Measurements from ENCODE around the gene ACSF3.

ACSF3 gene

GRCh38 chr16:89052191-89052889 is 41.3 kb upstream of the ACSF3 start:
- Mint-ChIP-seq H3K36me3 (ENCODE audit: low read depth) (no peaks in the 10 kb centered on the region), H3K9me3 (no peaks in the 10 kb centered on the region), H3K27ac (peak overlapping the region; percentile 60), H3K27me3 (no peaks in the 10 kb centered on the region), H3K4me3 (peak overlapping the region; percentile 75), H3K4me1 (ENCODE audit: low read depth) (no peaks in the 10 kb centered on the region)

- no peaks in the 10 kb centered on the region for H3K36me3 Mint-ChIP-seq (ENCODE audit: low read depth)
- H3K4me1 Mint-ChIP-seq (ENCODE audit: low read depth): no peaks in the 10 kb centered on the region
- peak overlapping the region; percentile 60 for H3K27ac Mint-ChIP-seq
- peak overlapping the region; percentile 75 for H3K4me3 Mint-ChIP-seq
- H3K9me3 Mint-ChIP-seq: no peaks in the 10 kb centered on the region
- no peaks in the 10 kb centered on the region for H3K27me3 Mint-ChIP-seq
Observed at GRCh38 chr16:89052890-89053724, 40.5 kb upstream of the ACSF3 start.

- H3K9me3 Mint-ChIP-seq: no peaks in the 10 kb centered on the region
- no peaks in the 10 kb centered on the region for H3K36me3 Mint-ChIP-seq (ENCODE audit: low read depth)
- no peaks in the 10 kb centered on the region for H3K27me3 Mint-ChIP-seq
- H3K4me3 Mint-ChIP-seq: no peak overlapping the region
- H3K27ac Mint-ChIP-seq: no peak overlapping the region
- H3K4me1 Mint-ChIP-seq (ENCODE audit: low read depth): no peaks in the 10 kb centered on the region
Observed at GRCh38 chr16:89053725-89054029, 40.0 kb upstream of the ACSF3 start.

- no peaks in the 10 kb centered on the region for H3K27me3 Mint-ChIP-seq
- no peak overlapping the region for H3K4me3 Mint-ChIP-seq
- no peaks in the 10 kb centered on the region for H3K9me3 Mint-ChIP-seq
- no peak overlapping the region for H3K27ac Mint-ChIP-seq
- no peaks in the 10 kb centered on the region for H3K36me3 Mint-ChIP-seq (ENCODE audit: low read depth)
- H3K4me1 Mint-ChIP-seq (ENCODE audit: low read depth): no peaks in the 10 kb centered on the region
Observed at GRCh38 chr16:89054261-89054661, 39.4 kb upstream of the ACSF3 start.

- Mint-ChIP-seq H3K27me3 (no peaks in the 10 kb centered on the region), H3K9me3 (no peaks in the 10 kb centered on the region), H3K4me3 (no peak overlapping the region), H3K4me1 (ENCODE audit: low read depth) (no peaks in the 10 kb centered on the region), H3K27ac (no peak overlapping the region), H3K36me3 (ENCODE audit: low read depth) (no peaks in the 10 kb centered on the region)
Observed at GRCh38 chr16:89054714-89055113, 38.9 kb upstream of the ACSF3 start.

- H3K27me3 Mint-ChIP-seq: no peaks in the 10 kb centered on the region
- no peak overlapping the region for H3K4me3 Mint-ChIP-seq
- H3K9me3 Mint-ChIP-seq: no peaks in the 10 kb centered on the region
- H3K4me1 Mint-ChIP-seq (ENCODE audit: low read depth): no peaks in the 10 kb centered on the region
- no peaks in the 10 kb centered on the region for H3K36me3 Mint-ChIP-seq (ENCODE audit: low read depth)
- H3K27ac Mint-ChIP-seq: no peak overlapping the region
Observed at GRCh38 chr16:89055313-89055712, 38.3 kb upstream of the ACSF3 start.

- no peak overlapping the region for H3K27ac Mint-ChIP-seq
Observed at GRCh38 chr16:89055894-89056555, 37.6 kb upstream of the ACSF3 start.

GRCh38 chr16:89056592-89056991 is 37.1 kb upstream of the ACSF3 start:
- no peaks in the 10 kb centered on the region for H3K27me3 Mint-ChIP-seq
- H3K9me3 Mint-ChIP-seq: no peaks in the 10 kb centered on the region
- no peak overlapping the region for H3K27ac Mint-ChIP-seq
- no peaks in the 10 kb centered on the region for H3K4me1 Mint-ChIP-seq (ENCODE audit: low read depth)
- no peak overlapping the region for H3K4me3 Mint-ChIP-seq
- no peaks in the 10 kb centered on the region for H3K36me3 Mint-ChIP-seq (ENCODE audit: low read depth)

More at GRCh38 chr16:89055894-89056555, 37.6 kb upstream of the ACSF3 start:
- H3K9me3 Mint-ChIP-seq: no peaks in the 10 kb centered on the region
- no peak overlapping the region for H3K4me3 Mint-ChIP-seq
- no peaks in the 10 kb centered on the region for H3K4me1 Mint-ChIP-seq (ENCODE audit: low read depth)
- H3K36me3 Mint-ChIP-seq (ENCODE audit: low read depth): no peaks in the 10 kb centered on the region
- no peaks in the 10 kb centered on the region for H3K27me3 Mint-ChIP-seq

- no peaks in the 10 kb centered on the region for H3K27me3 Mint-ChIP-seq
- H3K27ac Mint-ChIP-seq: no peak overlapping the region
- H3K36me3 Mint-ChIP-seq (ENCODE audit: low read depth): no peaks in the 10 kb centered on the region
- H3K4me3 Mint-ChIP-seq: no peak overlapping the region
- no peaks in the 10 kb centered on the region for H3K4me1 Mint-ChIP-seq (ENCODE audit: low read depth)
- H3K9me3 Mint-ChIP-seq: no peaks in the 10 kb centered on the region
Observed at GRCh38 chr16:89057738-89058137, 35.9 kb upstream of the ACSF3 start.

GRCh38 chr16:89058812-89059211 is 34.8 kb upstream of the ACSF3 start:
- no peaks in the 10 kb centered on the region for H3K9me3 Mint-ChIP-seq
- H3K27ac Mint-ChIP-seq: no peak overlapping the region
- no peaks in the 10 kb centered on the region for H3K4me1 Mint-ChIP-seq (ENCODE audit: low read depth)

GRCh38 chr16:89060207-89060794 is 33.4 kb upstream of the ACSF3 start:
- Mint-ChIP-seq H3K27me3 (no peaks in the 10 kb centered on the region), H3K4me3 (no peak overlapping the region), H3K9me3 (no peaks in the 10 kb centered on the region), H3K36me3 (ENCODE audit: low read depth) (no peaks in the 10 kb centered on the region), H3K27ac (no peak overlapping the region), H3K4me1 (ENCODE audit: low read depth) (no peaks in the 10 kb centered on the region)

More at GRCh38 chr16:89058812-89059211, 34.8 kb upstream of the ACSF3 start:
- Mint-ChIP-seq H3K27me3 (no peaks in the 10 kb centered on the region), H3K36me3 (ENCODE audit: low read depth) (no peaks in the 10 kb centered on the region), H3K4me3 (no peak overlapping the region)

- Mint-ChIP-seq H3K9me3 (no peaks in the 10 kb centered on the region), H3K36me3 (ENCODE audit: low read depth) (no peaks in the 10 kb centered on the region), H3K4me1 (ENCODE audit: low read depth) (no peaks in the 10 kb centered on the region), H3K27ac (no peak overlapping the region), H3K27me3 (no peaks in the 10 kb centered on the region), H3K4me3 (no peak overlapping the region)
Observed at GRCh38 chr16:89061086-89061485, 32.6 kb upstream of the ACSF3 start.

GRCh38 chr16:89061590-89062380 is 31.9 kb upstream of the ACSF3 start:
- Mint-ChIP-seq H3K4me1 (ENCODE audit: low read depth) (no peaks in the 10 kb centered on the region), H3K9me3 (no peaks in the 10 kb centered on the region), H3K27me3 (no peaks in the 10 kb centered on the region), H3K36me3 (ENCODE audit: low read depth) (no peaks in the 10 kb centered on the region), H3K4me3 (no peak overlapping the region), H3K27ac (no peak overlapping the region)
